Right atrium auricular region (tissue), 2 donors: Measurements from ENCODE around the gene ARHGAP42. TPM values are rescaled to one million over a fixed set of nuclear protein-coding genes. Genes with fewer than 3 reads are reported as not detected.

ENCODE experiments used
- DNase-seq: peaks from one replicate; pipeline ENCODE4 v3.0.0-alpha.2; 2019; ENCODE audit warnings: low spot score
- H3K27ac ChIP-seq, 2 donors: fragments of 200-600 bp; sonication (generic); 1 replicate in 1 of 2; 2 replicates in 1 of 2; pipeline ENCODE4 v1.5.1; 2016 to 2019
- H3K27me3 ChIP-seq, 2 donors: fragments of 200-600 bp; sonication (generic); one replicate each; pipeline versions ENCODE4 v1.5.1 to v1.6.0; 2017 to 2019
- H3K36me3 ChIP-seq: fragments of 200-600 bp; sonication (generic); one replicate; pipeline ENCODE4 v1.5.1; 2016
- H3K4me1 ChIP-seq, 2 donors: fragments of 200-600 bp; sonication (generic); one replicate each; pipeline versions ENCODE4 v1.5.1 to v1.6.0; 2017 to 2019
- H3K4me3 ChIP-seq, 2 donors: fragments of 200-600 bp; sonication (generic); 1 replicate in 1 of 2; 2 replicates in 1 of 2; pipeline ENCODE4 v1.5.1; 2017 to 2019; ENCODE audit warnings: mild to moderate bottlenecking in 1 of 2, moderate library complexity in 1 of 2
- H3K9me3 ChIP-seq, 2 donors: fragments of 200-600 bp; sonication (generic); one replicate each; pipeline ENCODE4 v1.5.1; 2019
- total RNA-seq, 2 donors: library from RNA; depleted of rRNA; stranded (reverse); fragments of >200 nt; gene quantifications; one replicate each; pipeline ENCODE4 v1.1.0, GENCODE V29; 2016
- TF ChIP-seq, protein P1 (sequence below), 2 donors: fragments of 200-600 bp; sonication (generic); IDR thresholded peaks; one replicate each; pipeline ENCODE4 v1.5.1; 2019; ENCODE audit warnings: antibody characterized with exemption in 2 of 2

The ARHGAP42 gene
- total RNA-seq, 2 donors from 2014 or later: 6.1 to 12.1 TPM

GRCh38 chr11:100872951-100873740 lies 186.1 kb downstream of the ARHGAP42 start:
- Histone ChIP-seq H3K27me3 (no peaks in the 10 kb centered on the region), H3K4me3 (no peak overlapping the region), H3K4me1 (no peaks in the 10 kb centered on the region), H3K9me3 (no peaks in the 10 kb centered on the region), H3K27ac (no peak overlapping the region), H3K36me3 (no peaks in the 10 kb centered on the region)
- TF ChIP-seq, protein P1, sequence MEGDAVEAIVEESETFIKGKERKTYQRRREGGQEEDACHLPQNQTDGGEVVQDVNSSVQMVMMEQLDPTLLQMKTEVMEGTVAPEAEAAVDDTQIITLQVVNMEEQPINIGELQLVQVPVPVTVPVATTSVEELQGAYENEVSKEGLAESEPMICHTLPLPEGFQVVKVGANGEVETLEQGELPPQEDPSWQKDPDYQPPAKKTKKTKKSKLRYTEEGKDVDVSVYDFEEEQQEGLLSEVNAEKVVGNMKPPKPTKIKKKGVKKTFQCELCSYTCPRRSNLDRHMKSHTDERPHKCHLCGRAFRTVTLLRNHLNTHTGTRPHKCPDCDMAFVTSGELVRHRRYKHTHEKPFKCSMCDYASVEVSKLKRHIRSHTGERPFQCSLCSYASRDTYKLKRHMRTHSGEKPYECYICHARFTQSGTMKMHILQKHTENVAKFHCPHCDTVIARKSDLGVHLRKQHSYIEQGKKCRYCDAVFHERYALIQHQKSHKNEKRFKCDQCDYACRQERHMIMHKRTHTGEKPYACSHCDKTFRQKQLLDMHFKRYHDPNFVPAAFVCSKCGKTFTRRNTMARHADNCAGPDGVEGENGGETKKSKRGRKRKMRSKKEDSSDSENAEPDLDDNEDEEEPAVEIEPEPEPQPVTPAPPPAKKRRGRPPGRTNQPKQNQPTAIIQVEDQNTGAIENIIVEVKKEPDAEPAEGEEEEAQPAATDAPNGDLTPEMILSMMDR (IDR thresholded peaks at IDR 0.05): no peak
- DNase-seq: no peak

- no peaks in the 10 kb centered on the region for H3K9me3 ChIP-seq
- H3K27ac ChIP-seq: no peak overlapping the region
- TF ChIP-seq, protein P1 (IDR thresholded peaks at IDR 0.05): no peak
- H3K4me1 ChIP-seq: no peaks in the 10 kb centered on the region
- no peak overlapping the region for H3K4me3 ChIP-seq
- H3K27me3 ChIP-seq: no peaks in the 10 kb centered on the region
- DNase-seq: no peak
- no peaks in the 10 kb centered on the region for H3K36me3 ChIP-seq
These were observed 187.1 kb downstream of the ARHGAP42 start for GRCh38 chr11:100874203-100874602.

DNA sequence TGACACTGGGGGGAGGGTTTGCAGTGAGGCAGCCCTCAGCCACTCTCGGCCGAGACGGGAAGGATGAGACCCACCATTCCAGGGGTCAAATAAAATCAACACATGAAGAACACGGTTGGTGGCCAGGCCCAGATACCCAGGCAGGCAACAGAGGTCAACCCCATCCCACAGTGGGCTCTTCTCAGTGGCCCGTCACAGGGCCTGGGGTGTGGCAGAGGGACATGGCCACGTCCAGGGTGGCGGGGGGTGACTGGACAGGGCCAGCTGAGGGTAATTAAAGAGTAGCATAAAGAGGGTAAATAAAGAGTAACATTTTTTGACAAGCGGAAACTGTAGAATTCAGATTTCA lies 188.4 kb downstream of the ARHGAP42 start:
- no peak overlapping the region for H3K4me3 ChIP-seq
- TF ChIP-seq, protein P1 (IDR thresholded peaks at IDR 0.05): no peak
- no peaks in the 10 kb centered on the region for H3K27me3 ChIP-seq
- no peak for DNase-seq
- no peaks in the 10 kb centered on the region for H3K9me3 ChIP-seq
- H3K4me1 ChIP-seq: no peaks in the 10 kb centered on the region
- no peaks in the 10 kb centered on the region for H3K36me3 ChIP-seq
- H3K27ac ChIP-seq: no peak overlapping the region

DNA sequence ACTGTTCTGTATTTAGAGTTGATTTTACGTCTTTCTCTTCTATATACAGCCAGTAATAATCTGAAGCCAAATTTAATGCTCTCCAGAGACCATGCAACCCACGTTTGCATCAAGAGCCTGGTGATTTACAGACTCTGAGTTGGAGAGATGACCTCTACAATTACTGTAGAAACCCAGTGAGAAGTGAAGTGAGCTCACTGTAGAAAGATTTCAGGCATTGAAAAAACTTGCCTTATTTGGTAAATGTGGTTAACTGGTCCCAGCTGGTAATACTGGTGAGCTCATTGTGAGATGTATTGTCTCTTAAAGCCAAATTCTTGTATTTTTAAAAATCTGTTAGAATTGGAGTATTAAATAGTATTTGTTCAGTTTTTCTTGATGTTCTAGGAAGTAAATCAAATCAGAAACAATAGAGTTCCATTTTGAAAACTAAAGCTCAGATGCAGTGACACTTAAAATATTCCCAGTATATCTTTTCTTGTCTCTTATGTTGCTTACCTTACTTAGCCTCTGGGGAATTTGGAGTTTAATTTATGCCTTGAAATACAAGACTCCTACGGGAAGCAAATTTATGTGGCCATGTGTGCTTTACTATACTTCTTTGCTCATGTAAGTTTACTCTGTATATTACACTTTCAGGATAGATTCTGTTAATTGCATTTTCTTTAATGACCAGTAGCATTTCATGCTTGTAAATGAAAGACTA lies 189.9 kb downstream of the ARHGAP42 start:
- Histone ChIP-seq H3K27ac (peak overlapping the region; percentile 29 to 61), H3K4me3 (no peak overlapping the region), H3K36me3 (no peaks in the 10 kb centered on the region), H3K9me3 (no peaks in the 10 kb centered on the region), H3K4me1 (no peaks in the 10 kb centered on the region), H3K27me3 (no peaks in the 10 kb centered on the region)
- TF ChIP-seq, protein P1 (IDR thresholded peaks at IDR 0.05): no peak
- no peak for DNase-seq

DNA sequence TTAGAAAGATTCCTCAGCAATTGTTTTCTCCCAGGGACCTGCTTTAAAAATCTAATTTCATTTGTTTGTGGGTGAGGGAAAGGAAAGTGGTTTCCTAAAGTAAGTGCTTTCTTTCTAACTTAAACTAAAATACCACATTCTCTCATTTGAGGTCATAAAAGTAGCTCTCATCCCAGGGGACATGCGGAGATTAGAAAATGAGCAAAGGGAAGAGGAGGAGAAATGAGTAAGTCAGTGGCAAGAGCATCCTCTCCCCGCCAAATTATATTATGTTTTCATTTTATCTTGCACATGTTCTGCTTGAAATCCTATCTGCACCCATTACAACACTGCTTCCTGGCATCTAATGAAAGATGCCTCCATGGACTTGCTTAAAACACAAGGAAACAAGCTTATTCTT lies 191.4 kb downstream of the ARHGAP42 start:
- H3K36me3 ChIP-seq: no peaks in the 10 kb centered on the region
- no peaks in the 10 kb centered on the region for H3K9me3 ChIP-seq
- TF ChIP-seq, protein P1 (IDR thresholded peaks at IDR 0.05): no peak
- peak overlapping the region; percentile 48 to 61 for H3K27ac ChIP-seq
- no peak for DNase-seq
- H3K27me3 ChIP-seq: no peaks in the 10 kb centered on the region
- H3K4me3 ChIP-seq: no peak overlapping the region
- H3K4me1 ChIP-seq: no peaks in the 10 kb centered on the region
